GM12878 (cell line): ENCODE measurements around the gene SLC2A5. TPM values are rescaled to one million over a fixed set of nuclear protein-coding genes. Genes with fewer than 3 reads are reported as not detected.

Experiments
- ATAC-seq: fragments of 200-7000 bp; cut with Tn5 transposase; 3 replicates; pipeline ENCODE4 v1.9.1; 2020; ENCODE audit warnings: mild to moderate bottlenecking, moderate library complexity
- BruUV-seq: library from RNA; stranded (reverse); fragments of 400-500 nt; replicated peaks from 2 replicates; lab custom pipeline; 2021; lab: Mats Ljungman, UMichigan
- CTCF ChIA-PET: fragments of 300-600 bp; sonication (Branson Sonifier 250); formaldehyde crosslinking; extraction: SDS; loops from one replicate; lab custom pipeline; 2021; ENCODE audit warnings: inconsistent platforms; lab: Yijun Ruan, JAX
- POLR2A ChIA-PET: fragments of 350-600 bp; formaldehyde crosslinking; extraction: SDS; loops from one replicate; lab custom pipeline; 2021; ENCODE audit warnings: inconsistent platforms; lab: Charles Lee
- RAD21 ChIA-PET: fragments of 300-600 bp; sonication (Branson Sonifier 250); formaldehyde crosslinking; loops from one replicate; lab custom pipeline; 2023; ENCODE audit warnings: antibody characterized with exemption; ENCODE audit not compliant: unreplicated experiment; lab: Charles Lee
- SMC1A ChIA-PET: fragments of 300-600 bp; sonication (Branson Sonifier 250); formaldehyde crosslinking; loops from one replicate; lab custom pipeline; 2023; ENCODE audit not compliant: unreplicated experiment, uncharacterized antibody; lab: Charles Lee
- DNase-seq: peaks from one replicate; pipeline ENCODE4 v3.0.0-alpha.2; 2011; ENCODE audit warnings: low read depth, low spot score
- FAIRE-seq: peaks from 3 replicates; lab custom pipeline; 2011; peaks lifted over from hg19 to GRCh38; lab: Jason Lieb, UNC
- H2AFZ ChIP-seq: 2 replicates; pipeline ENCODE4 v1.6.0; 2011; ENCODE audit warnings: low read depth, low read length, control low read depth; ENCODE audit not compliant: control insufficient read depth
- H3K27ac ChIP-seq: 2 replicates; pipeline ENCODE4 v1.5.1; 2011; ENCODE audit warnings: control low read depth; ENCODE audit not compliant: control insufficient read depth, insufficient read depth
- H3K27me3 ChIP-seq, 2 experiments: replicated peaks in 1 of 2; 2 replicates each; pipeline versions ENCODE4 v1.6.0 to v1.6.1; 2011; ENCODE audit warnings: low read length in 1 of 2; ENCODE audit not compliant: control insufficient read depth in 2 of 2, insufficient read depth in 2 of 2
- H3K36me3 ChIP-seq, 2 experiments: 2 replicates each; pipeline ENCODE4 v1.5.1; 2011; ENCODE audit warnings: low read length in 1 of 2; ENCODE audit not compliant: control insufficient read depth in 2 of 2, insufficient read depth in 2 of 2
- H3K4me1 ChIP-seq: 2 replicates; pipeline ENCODE4 v1.6.1; 2011; ENCODE audit warnings: mild to moderate bottlenecking, low read length, moderate library complexity, mixed read lengths; ENCODE audit not compliant: control insufficient read depth, insufficient read depth
- H3K4me2 ChIP-seq: 2 replicates; pipeline ENCODE4 v1.6.0; 2011; ENCODE audit warnings: control low read depth; ENCODE audit not compliant: control insufficient read depth, insufficient read depth
- H3K4me3 ChIP-seq: fragments of 200-600 bp; sonication (generic); 2 replicates; pipeline ENCODE4 v1.5.1; 2016
- H3K79me2 ChIP-seq: 2 replicates; pipeline ENCODE4 v1.6.0; 2011; ENCODE audit warnings: low read length; ENCODE audit not compliant: control insufficient read depth, insufficient read depth
- H3K9ac ChIP-seq: 2 replicates; pipeline ENCODE4 v1.8.0; 2011; ENCODE audit warnings: low read length, control low read depth, mixed read lengths; ENCODE audit not compliant: control insufficient read depth, insufficient read depth
- H3K9me3 ChIP-seq: replicated peaks from 3 replicates; pipeline ENCODE4 v1.5.1; 2011; ENCODE audit warnings: mild to moderate bottlenecking, low read length; ENCODE audit not compliant: control insufficient read depth, insufficient read depth
- H4K20me1 ChIP-seq: 2 replicates; pipeline ENCODE4 v1.6.0; 2011; ENCODE audit not compliant: control insufficient read depth, insufficient read depth
- CBFB ChIP-seq: IDR thresholded peaks from 2 replicates; pipeline ENCODE4 v1.6.1; 2016; ENCODE audit warnings: antibody characterized with exemption, low read depth
- E2F8 ChIP-seq: fragments of 450-650 bp; IDR thresholded peaks from 2 replicates; pipeline ENCODE4 v1.6.1; 2018; ENCODE audit warnings: mild to moderate bottlenecking, low read depth, moderate library complexity; ENCODE audit not compliant: partially characterized antibody
- EP300 ChIP-seq, 2 experiments: fragments of 150-350 bp in 1 of 2; IDR thresholded peaks; 2 replicates each; pipeline ENCODE4 v1.6.1; 2011 to 2012; ENCODE audit warnings: low read depth in 2 of 2, low read length in 2 of 2, borderline replicate concordance in 1 of 2, improper control_type of control experiment in 1 of 2, inconsistent platforms in 1 of 2; ENCODE audit not compliant: control insufficient read depth in 1 of 2
- IRF5 ChIP-seq: fragments of 450-650 bp; IDR thresholded peaks from 2 replicates; pipeline ENCODE4 v1.6.1; 2017; ENCODE audit warnings: borderline replicate concordance
- MAX ChIP-seq: IDR thresholded peaks from 2 replicates; pipeline ENCODE4 v1.6.1; 2012; ENCODE audit warnings: low read depth, low read length, improper control_type of control experiment
- MXI1 ChIP-seq: fragments of 150-350 bp; IDR thresholded peaks from 2 replicates; pipeline ENCODE4 v1.6.1; 2011; ENCODE audit warnings: low read depth, mild to moderate bottlenecking, inconsistent platforms, low read length, improper control_type of control experiment
- PML ChIP-seq: IDR thresholded peaks from 2 replicates; pipeline ENCODE4 v1.6.1; 2012; ENCODE audit warnings: low read length, inconsistent platforms
- RUNX3 ChIP-seq: IDR thresholded peaks from 2 replicates; pipeline ENCODE4 v1.6.1; 2012; ENCODE audit warnings: low read length, inconsistent platforms
- SMAD5 ChIP-seq: IDR thresholded peaks from 2 replicates; pipeline ENCODE4 v1.6.1; 2016; ENCODE audit warnings: antibody characterized with exemption, low read depth
- SREBF1 ChIP-seq: IDR thresholded peaks from 2 replicates; pipeline ENCODE4 v1.6.1; 2012; ENCODE audit warnings: mild to moderate bottlenecking, low read length
- TARDBP ChIP-seq: IDR thresholded peaks from 2 replicates; pipeline ENCODE4 v1.6.1; 2016; ENCODE audit warnings: borderline replicate concordance
- ZBED1 ChIP-seq: IDR thresholded peaks from 2 replicates; pipeline ENCODE4 v1.6.1; 2016; ENCODE audit warnings: borderline replicate concordance
- ZBTB40 ChIP-seq: fragments of 450-650 bp; IDR thresholded peaks from 2 replicates; pipeline ENCODE4 v1.6.1; 2016; ENCODE audit warnings: mild to moderate bottlenecking, moderate library complexity, borderline replicate concordance
- WGBS: methylation state at CpG from one replicate; pipeline ENCODE4 v1.1.6; 2016; ENCODE audit warnings: low lambda C conversion rate; ENCODE audit not compliant: insufficient replicate concordance, insufficient coverage; ENCODE audit errors: missing lambda C conversion rate; 5-methylcytosine and 5-hydroxymethylcytosine counted together
- in situ Hi-C: fragments of 300-500 bp; cut with MboI; formaldehyde crosslinking; loops from 9 replicates; pipeline ENCODE4 v1.14.3; 2018; ENCODE audit warnings: mixed read lengths
- intact Hi-C: fragments of 100-400 bp; cut with micrococcal nuclease; formaldehyde crosslinking; loops from one replicate; pipeline ENCODE4 v1.14.2; 2022; ENCODE audit not compliant: unreplicated experiment
- polyA plus RNA-seq, 11 experiments: library from polyadenylated mRNA; depleted of rRNA in 4 of 11; unstranded in 6 of 11; stranded (reverse) in 5 of 11; fragments of >200 nt; fragmentation: Nextera tagmentation in 4 of 11; fragmentation: Illumina TruSeq in 1 of 11; extraction: Ambion mirVana in 4 of 11; extraction: Trizol in 1 of 11; gene quantifications; 1 replicate in 1 of 11; 2 replicates in 10 of 11; pipeline versions ENCODE4 v1.2.1 to v1.2.3, GENCODE V29; 2011 to 2016; ENCODE audit warnings: inconsistent platforms in 2 of 11, missing spikeins in 2 of 11, low read depth in 1 of 11
- total RNA-seq, 4 experiments: library from RNA; depleted of rRNA in 3 of 4; stranded (reverse); fragments of >200 nt in 3 of 4; fragmentation: Illumina TruSeq in 1 of 4; extraction: Trizol in 1 of 4; gene quantifications; 2 replicates each; pipeline versions ENCODE4 v1.2.1 to v1.2.3, GENCODE V29; 2013 to 2021

The SLC2A5 gene
- total and polyA plus RNA-seq, 10 of the 15 experiments (the other 5 are each of a cell fraction or from before 2014, with no cell fraction given), result 4.5 to 76.6 (median 23.9) TPM

GRCh38 chr1:9016455-9016854, 53.0 kb downstream of the SLC2A5 start:
- ChIA-PET SMC1A (interaction anchor here (1.6 to 2.1 kb wide), 2 partner anchors 85 to 113 kb away, joined by 5 to 10 read pairs; no protein-coding TSS in a partner anchor), CTCF (interaction anchor here (1.5 to 4.2 kb wide), 3 partner anchors 12 to 85 kb away, joined by 4 to 25 read pairs (median 11); no protein-coding TSS in a partner anchor), RAD21 (no interaction called here), POLR2A (interaction anchor here (0.6 to 1.4 kb wide), 2 partner anchors 64 to 149 kb away, joined by 3 to 4 read pairs; no protein-coding TSS in a partner anchor)
- peaks cover 9% of the 10 kb centered on the region for H3K4me1 ChIP-seq
- H3K27me3 ChIP-seq, result no peaks in the 10 kb centered on the region
- no peak for DNase-seq
- H3K79me2 ChIP-seq, result no peaks in the 10 kb centered on the region
- TF ChIP-seq SMAD5, result no peak
- no peak for TF ChIP-seq ZBED1
- no peak for TF ChIP-seq EP300 (IDR thresholded peaks at IDR 0.05; ENCODE audit: borderline replicate concordance in 1 of 2, control insufficient read depth in 1 of 2, low read depth in 2 of 2, low read length in 2 of 2)
- TF ChIP-seq SREBF1, result no peak
- TF ChIP-seq PML, result no peak
- no peak for TF ChIP-seq ZBTB40
- TF ChIP-seq E2F8, result no peak
- TF ChIP-seq IRF5, result no peak
- no peak for TF ChIP-seq TARDBP
- TF ChIP-seq CBFB, result no peak
- no peak for TF ChIP-seq RUNX3
- TF ChIP-seq MAX, result no peak
- TF ChIP-seq MXI1, result no peak
- no peak overlapping the region for H2AFZ ChIP-seq
- no peak overlapping the region for H3K4me2 ChIP-seq
- intact Hi-C loops, result no loop called here
- no peak overlapping the region for H3K4me3 ChIP-seq
- 62% methylated on average over 5 of the region's 5 CpGs for WGBS
- no peak overlapping the region for H3K9ac ChIP-seq
- no peak for FAIRE-seq
- ATAC-seq, result no peak
- BruUV-seq, result no TSS peak
- no peaks in the 10 kb centered on the region for H3K36me3 ChIP-seq
- in situ Hi-C loops, result no loop called here
- H3K9me3 ChIP-seq, result no peaks in the 10 kb centered on the region
- H4K20me1 ChIP-seq, result no peaks in the 10 kb centered on the region
- H3K27ac ChIP-seq, result no peak overlapping the region
